Neural crest cell (in vitro differentiated cells): ENCODE data around the gene PTK7. TPM values are rescaled to one million over a fixed set of nuclear protein-coding genes. Genes with fewer than 3 reads are reported as not detected.

ENCODE experiments used
- DNase-seq: peaks from one replicate; pipeline ENCODE4 v3.0.0; 2021; ENCODE audit warnings: low read depth, mixed read lengths, low spot score
- H3K27ac Mint-ChIP-seq: one replicate; pipeline ENCODE4 v1.8.0; 2021; ENCODE audit warnings: mild to moderate bottlenecking, mixed read lengths; ENCODE audit not compliant: unreplicated experiment
- H3K27me3 Mint-ChIP-seq: 2 replicates; pipeline ENCODE4 v1.8.0; 2021; ENCODE audit warnings: low read depth, mild to moderate bottlenecking, mixed read lengths
- H3K36me3 Mint-ChIP-seq: 2 replicates; pipeline ENCODE4 v1.8.0; 2021; ENCODE audit warnings: low read depth, mild to moderate bottlenecking, mixed read lengths
- H3K4me1 Mint-ChIP-seq: 2 replicates; pipeline ENCODE4 v1.8.0; 2021; ENCODE audit warnings: mixed read lengths
- H3K4me3 Mint-ChIP-seq: one replicate; pipeline ENCODE4 v1.8.0; 2021; ENCODE audit warnings: mild to moderate bottlenecking, mixed read lengths
- H3K9me3 Mint-ChIP-seq: 2 replicates; pipeline ENCODE4 v1.8.0; 2021; ENCODE audit warnings: mixed read lengths
- CTCF ChIP-seq: fragments of 200-600 bp; sonication (generic); conservative IDR thresholded peaks from 2 replicates; pipeline ENCODE4 v1.5.0; 2021; ENCODE audit warnings: antibody characterized with exemption, mild to moderate bottlenecking
- total RNA-seq: library from RNA; stranded (reverse); gene quantifications from 2 replicates; pipeline ENCODE4 v1.2.1, GENCODE V29; 2021

PTK7 gene
- total RNA-seq, 1 donor from 2014 or later: 106 TPM

GRCh38 chr6:43061861-43062260, 14.3 kb upstream of the PTK7 start:
- Mint-ChIP-seq H3K27ac (no peak overlapping the region), H3K36me3 (no peaks in the 10 kb centered on the region), H3K9me3 (no peaks in the 10 kb centered on the region), H3K4me3 (peak overlapping the region; percentile 99), H3K4me1 (peaks cover 28% of the 10 kb centered on the region), H3K27me3 (no peaks in the 10 kb centered on the region)
- DNase-seq: no peak
- no peak for TF ChIP-seq CTCF

- no peaks in the 10 kb centered on the region for H3K9me3 Mint-ChIP-seq
- TF ChIP-seq CTCF: no peak
- H3K4me1 Mint-ChIP-seq: peaks cover 28% of the 10 kb centered on the region
- no peak overlapping the region for H3K4me3 Mint-ChIP-seq
- no peak overlapping the region for H3K27ac Mint-ChIP-seq
- no peak for DNase-seq
- H3K27me3 Mint-ChIP-seq: no peaks in the 10 kb centered on the region
- H3K36me3 Mint-ChIP-seq: no peaks in the 10 kb centered on the region
These were observed 13.3 kb upstream of the PTK7 start for GRCh38 chr6:43062818-43063217.

GRCh38 chr6:43070028-43070632, 6.0 kb upstream of the PTK7 start:
- Mint-ChIP-seq H3K27me3 (no peaks in the 10 kb centered on the region), H3K27ac (peak overlapping the region; percentile 35), H3K9me3 (no peaks in the 10 kb centered on the region), H3K36me3 (no peaks in the 10 kb centered on the region), H3K4me3 (peak overlapping the region; percentile 64), H3K4me1 (peaks cover 6% of the 10 kb centered on the region)
- TF ChIP-seq CTCF: peak; percentile 80
- DNase-seq: no peak

GRCh38 chr6:43074847-43075669, 1.1 kb upstream of the PTK7 start:
- peak overlapping the region; percentile 74 for H3K4me3 Mint-ChIP-seq
- H3K4me1 Mint-ChIP-seq: peaks cover 28% of the 10 kb centered on the region
- no peak overlapping the region for H3K27ac Mint-ChIP-seq
- DNase-seq: no peak
- H3K9me3 Mint-ChIP-seq: no peaks in the 10 kb centered on the region
- no peaks in the 10 kb centered on the region for H3K36me3 Mint-ChIP-seq
- H3K27me3 Mint-ChIP-seq: no peaks in the 10 kb centered on the region
- no peak for TF ChIP-seq CTCF

GRCh38 chr6:43076464-43077332, 584 bp downstream of the PTK7 start:
- TF ChIP-seq CTCF: no peak
- H3K27ac Mint-ChIP-seq: peak overlapping the region; percentile 91
- peaks cover 26% of the 10 kb centered on the region for H3K4me1 Mint-ChIP-seq
- DNase-seq: peak; percentile 48
- no peaks in the 10 kb centered on the region for H3K36me3 Mint-ChIP-seq
- no peaks in the 10 kb centered on the region for H3K9me3 Mint-ChIP-seq
- H3K27me3 Mint-ChIP-seq: no peaks in the 10 kb centered on the region
- peak overlapping the region; percentile 94 for H3K4me3 Mint-ChIP-seq
